SU-DHL-6 (cell line): ENCODE measurements around the gene EPB41L2.

Experiments used
- H2AFZ ChIP-seq: fragments of 200-600 bp; sonication (generic); 2 replicates; pipeline ENCODE4 v1.6.1; 2014; ENCODE audit warnings: low read depth, mild to moderate bottlenecking, moderate library complexity, mixed read lengths, antibody characterized with exemption, low read length; ENCODE audit not compliant: severe bottlenecking
- H3F3A ChIP-seq: fragments of 200-600 bp; shearing (Covaris generic); 2 replicates; pipeline ENCODE4 v1.6.0; 2016; ENCODE audit warnings: antibody characterized with exemption, mild to moderate bottlenecking; ENCODE audit not compliant: insufficient read depth
- H3K27ac ChIP-seq: fragments of 200-600 bp; sonication (generic); 2 replicates; pipeline ENCODE4 v1.5.1; 2016; ENCODE audit warnings: low read depth, mild to moderate bottlenecking, low read length, moderate library complexity, mixed read lengths
- H3K27me3 ChIP-seq: fragments of 200-600 bp; sonication (generic), shearing (Covaris generic); 2 replicates; pipeline ENCODE4 v1.6.0; 2014; ENCODE audit warnings: mild to moderate bottlenecking, low read length
- H3K36me3 ChIP-seq: fragments of 200-600 bp; sonication (generic); 2 replicates; pipeline ENCODE4 v1.6.1; 2014; ENCODE audit warnings: mild to moderate bottlenecking, low read length, mixed read lengths
- H3K4me2 ChIP-seq: fragments of 300-600, 200-600 bp; shearing (Covaris generic), sonication (generic); 2 replicates; pipeline ENCODE4 v1.6.0; 2014; ENCODE audit warnings: low read length, low read depth, mild to moderate bottlenecking; ENCODE audit not compliant: poor library complexity, severe bottlenecking
- H3K4me3 ChIP-seq: fragments of 200-600 bp; sonication (generic); 2 replicates; pipeline ENCODE4 v1.5.1; 2014; ENCODE audit warnings: antibody characterized with exemption, low read length, mild to moderate bottlenecking, mixed read lengths; ENCODE audit not compliant: insufficient read depth, poor library complexity, severe bottlenecking
- H3K79me2 ChIP-seq: fragments of 200-600 bp; sonication (generic); 2 replicates; pipeline ENCODE4 v1.6.1; 2014; ENCODE audit warnings: mild to moderate bottlenecking, low read length, moderate library complexity; ENCODE audit not compliant: insufficient read depth
- H3K9ac ChIP-seq: fragments of 200-600 bp; sonication (generic); 2 replicates; pipeline ENCODE4 v1.7.0; 2014; ENCODE audit warnings: mild to moderate bottlenecking, low read length
- H3K9me2 ChIP-seq: fragments of 200-600 bp; sonication (generic); replicated peaks from 2 replicates; pipeline ENCODE4 v1.6.1; 2014; ENCODE audit warnings: low read length; ENCODE audit not compliant: insufficient read depth
- H3K9me3 ChIP-seq: fragments of 200-600 bp; sonication (generic); 2 replicates; pipeline ENCODE4 v1.6.1; 2014; ENCODE audit warnings: low read length, mixed read lengths; ENCODE audit not compliant: insufficient read depth
- H4K20me1 ChIP-seq: fragments of 200-600 bp; sonication (generic); 2 replicates; pipeline ENCODE4 v1.6.1; 2014; ENCODE audit warnings: low read depth, mild to moderate bottlenecking, antibody characterized with exemption, low read length, moderate library complexity, mixed read lengths
- CTCF ChIP-seq: fragments of 200-600 bp; sonication (generic); IDR thresholded peaks from one replicate; pipeline ENCODE4 v1.5.1; 2017; ENCODE audit warnings: antibody characterized with exemption, mild to moderate bottlenecking, low read length, moderate library complexity; ENCODE audit not compliant: insufficient read depth, poor library complexity, severe bottlenecking
- EZH2phosphoT487 ChIP-seq: fragments of 200-600 bp; sonication (generic), shearing (Covaris generic); conservative IDR thresholded peaks from 2 replicates; pipeline ENCODE4 v1.6.1; 2018; ENCODE audit warnings: mild to moderate bottlenecking, antibody characterized with exemption, low read length, moderate library complexity, mixed read lengths

Gene EPB41L2

GRCh38 chr6:130797061-130797460 lies 266.0 kb downstream of the EPB41L2 start:
- H3K9ac ChIP-seq, result no peak overlapping the region
- H3K79me2 ChIP-seq, result no peaks in the 10 kb centered on the region
- no peaks in the 10 kb centered on the region for H3K27me3 ChIP-seq
- no peaks in the 10 kb centered on the region for H3F3A ChIP-seq
- H3K36me3 ChIP-seq, result no peaks in the 10 kb centered on the region
- no peaks in the 10 kb centered on the region; the same call in 1 of the 2 replicates for H3K9me2 ChIP-seq
- H3K4me3 ChIP-seq, result no peak overlapping the region
- H2AFZ ChIP-seq, result no peak overlapping the region
- H3K4me2 ChIP-seq, result no peak overlapping the region
- H4K20me1 ChIP-seq, result no peaks in the 10 kb centered on the region
- H3K9me3 ChIP-seq, result 0 out of 2 replicates have a peak, but pooled peaks cover 3% of the 10 kb centered on the region
- H3K27ac ChIP-seq, result no peak overlapping the region
- no peak for TF ChIP-seq EZH2phosphoT487
- no peak for TF ChIP-seq CTCF

GRCh38 chr6:130796313-130796905 lies 266.6 kb downstream of the EPB41L2 start:
- H3F3A ChIP-seq, result no peaks in the 10 kb centered on the region
- no peaks in the 10 kb centered on the region; the same call in 1 of the 2 replicates for H3K9me2 ChIP-seq
- H3K4me3 ChIP-seq, result no peak overlapping the region
- H3K4me2 ChIP-seq, result no peak overlapping the region
- no peaks in the 10 kb centered on the region for H3K79me2 ChIP-seq
- TF ChIP-seq EZH2phosphoT487 (no peak), CTCF (no peak)
- H2AFZ ChIP-seq, result no peak overlapping the region
- no peak overlapping the region for H3K9ac ChIP-seq
- H3K36me3 ChIP-seq, result no peaks in the 10 kb centered on the region
- no peaks in the 10 kb centered on the region for H3K27me3 ChIP-seq
- H3K27ac ChIP-seq, result no peak overlapping the region
- no peaks in the 10 kb centered on the region for H4K20me1 ChIP-seq
- 0 out of 2 replicates have a peak, but pooled peaks cover 3% of the 10 kb centered on the region for H3K9me3 ChIP-seq

GRCh38 chr6:130794738-130795137 lies 268.3 kb downstream of the EPB41L2 start:
- Histone ChIP-seq H3K79me2 (no peaks in the 10 kb centered on the region), H3K9me2 (no peaks in the 10 kb centered on the region; the same call in 1 of the 2 replicates), H3K27me3 (no peaks in the 10 kb centered on the region), H4K20me1 (no peaks in the 10 kb centered on the region), H3K4me3 (no peak overlapping the region), H3K4me2 (no peak overlapping the region), H2AFZ (no peak overlapping the region), H3K9ac (no peak overlapping the region), H3F3A (no peaks in the 10 kb centered on the region), H3K27ac (no peak overlapping the region), H3K36me3 (no peaks in the 10 kb centered on the region), H3K9me3 (no peaks in the 10 kb centered on the region)
- TF ChIP-seq EZH2phosphoT487 (no peak), CTCF (no peak)
